Type B pancreatic cell (in vitro differentiated cells): ENCODE data around the gene EIF4E3. TPM values are rescaled to one million over a fixed set of nuclear protein-coding genes. Genes with fewer than 3 reads are reported as not detected.

Experiments
- DNase-seq: peaks from one replicate; pipeline ENCODE4 v3.0.0; 2021; ENCODE audit warnings: mixed read lengths; ENCODE audit not compliant: unreplicated experiment; ENCODE audit errors: extremely low spot score
- H3K27ac Mint-ChIP-seq: 2 replicates; pipeline ENCODE4 v1.8.0; 2021; ENCODE audit warnings: mild to moderate bottlenecking, mixed read lengths
- H3K27me3 Mint-ChIP-seq: 2 replicates; pipeline ENCODE4 v1.8.0; 2021; ENCODE audit warnings: mixed read lengths
- H3K36me3 Mint-ChIP-seq: 2 replicates; pipeline ENCODE4 v1.8.0; 2021; ENCODE audit warnings: mixed read lengths
- H3K4me1 Mint-ChIP-seq: one replicate; pipeline ENCODE4 v1.8.0; 2021; ENCODE audit warnings: mixed read lengths; ENCODE audit not compliant: unreplicated experiment
- H3K4me3 Mint-ChIP-seq: 2 replicates; pipeline ENCODE4 v1.8.0; 2021; ENCODE audit warnings: mild to moderate bottlenecking, mixed read lengths
- H3K9me3 Mint-ChIP-seq: 2 replicates; pipeline ENCODE4 v1.8.0; 2021; ENCODE audit warnings: mixed read lengths
- total RNA-seq: library from RNA; stranded (reverse); gene quantifications from 2 replicates; pipeline ENCODE4 v1.2.1, GENCODE V29; 2021; ENCODE audit warnings: low replicate concordance
- TF ChIP-seq, protein P1 (sequence below): fragments of 200-600 bp; sonication (generic); conservative IDR thresholded peaks from 2 replicates; pipeline ENCODE4 v1.5.0; 2021; ENCODE audit warnings: antibody characterized with exemption, mild to moderate bottlenecking

Gene EIF4E3
- total RNA-seq, 1 donor from 2014 or later, result 16.2 TPM

DNA sequence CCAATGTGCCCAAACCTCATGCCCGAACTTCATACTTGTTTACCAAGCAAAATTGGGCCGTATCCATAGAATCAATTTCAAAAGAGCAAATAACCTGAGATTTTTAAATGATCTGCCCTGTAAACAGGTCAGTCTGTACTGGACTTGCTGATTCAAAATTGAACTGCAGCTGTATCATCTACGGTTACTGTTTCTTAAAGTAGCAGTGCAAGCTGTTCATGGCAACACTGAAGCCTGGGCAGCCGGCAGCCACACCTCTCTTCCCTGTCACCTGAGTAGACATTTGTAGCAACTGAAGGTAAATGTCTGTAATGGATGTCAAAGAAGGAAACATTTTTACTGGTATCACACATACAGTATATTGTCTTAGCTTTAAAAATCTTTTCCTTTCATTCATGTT is 10.6 kb downstream of the EIF4E3 start:
- peaks cover 7% of the 10 kb centered on the region for H3K36me3 Mint-ChIP-seq
- no peaks in the 10 kb centered on the region for H3K27me3 Mint-ChIP-seq
- H3K27ac Mint-ChIP-seq, result no peak overlapping the region
- H3K9me3 Mint-ChIP-seq, result no peaks in the 10 kb centered on the region
- TF ChIP-seq, protein P1, sequence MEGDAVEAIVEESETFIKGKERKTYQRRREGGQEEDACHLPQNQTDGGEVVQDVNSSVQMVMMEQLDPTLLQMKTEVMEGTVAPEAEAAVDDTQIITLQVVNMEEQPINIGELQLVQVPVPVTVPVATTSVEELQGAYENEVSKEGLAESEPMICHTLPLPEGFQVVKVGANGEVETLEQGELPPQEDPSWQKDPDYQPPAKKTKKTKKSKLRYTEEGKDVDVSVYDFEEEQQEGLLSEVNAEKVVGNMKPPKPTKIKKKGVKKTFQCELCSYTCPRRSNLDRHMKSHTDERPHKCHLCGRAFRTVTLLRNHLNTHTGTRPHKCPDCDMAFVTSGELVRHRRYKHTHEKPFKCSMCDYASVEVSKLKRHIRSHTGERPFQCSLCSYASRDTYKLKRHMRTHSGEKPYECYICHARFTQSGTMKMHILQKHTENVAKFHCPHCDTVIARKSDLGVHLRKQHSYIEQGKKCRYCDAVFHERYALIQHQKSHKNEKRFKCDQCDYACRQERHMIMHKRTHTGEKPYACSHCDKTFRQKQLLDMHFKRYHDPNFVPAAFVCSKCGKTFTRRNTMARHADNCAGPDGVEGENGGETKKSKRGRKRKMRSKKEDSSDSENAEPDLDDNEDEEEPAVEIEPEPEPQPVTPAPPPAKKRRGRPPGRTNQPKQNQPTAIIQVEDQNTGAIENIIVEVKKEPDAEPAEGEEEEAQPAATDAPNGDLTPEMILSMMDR, result no peak
- no peak overlapping the region for H3K4me3 Mint-ChIP-seq
- no peak for DNase-seq
- peaks cover 6% of the 10 kb centered on the region for H3K4me1 Mint-ChIP-seq

GRCh38 chr3:71713041-71713440 is 12.2 kb downstream of the EIF4E3 start:
- peaks cover 6% of the 10 kb centered on the region for H3K4me1 Mint-ChIP-seq
- no peaks in the 10 kb centered on the region for H3K36me3 Mint-ChIP-seq
- no peak overlapping the region for H3K4me3 Mint-ChIP-seq
- no peak for DNase-seq
- no peaks in the 10 kb centered on the region for H3K27me3 Mint-ChIP-seq
- TF ChIP-seq, protein P1, result no peak
- no peak overlapping the region for H3K27ac Mint-ChIP-seq
- H3K9me3 Mint-ChIP-seq, result no peaks in the 10 kb centered on the region

DNA sequence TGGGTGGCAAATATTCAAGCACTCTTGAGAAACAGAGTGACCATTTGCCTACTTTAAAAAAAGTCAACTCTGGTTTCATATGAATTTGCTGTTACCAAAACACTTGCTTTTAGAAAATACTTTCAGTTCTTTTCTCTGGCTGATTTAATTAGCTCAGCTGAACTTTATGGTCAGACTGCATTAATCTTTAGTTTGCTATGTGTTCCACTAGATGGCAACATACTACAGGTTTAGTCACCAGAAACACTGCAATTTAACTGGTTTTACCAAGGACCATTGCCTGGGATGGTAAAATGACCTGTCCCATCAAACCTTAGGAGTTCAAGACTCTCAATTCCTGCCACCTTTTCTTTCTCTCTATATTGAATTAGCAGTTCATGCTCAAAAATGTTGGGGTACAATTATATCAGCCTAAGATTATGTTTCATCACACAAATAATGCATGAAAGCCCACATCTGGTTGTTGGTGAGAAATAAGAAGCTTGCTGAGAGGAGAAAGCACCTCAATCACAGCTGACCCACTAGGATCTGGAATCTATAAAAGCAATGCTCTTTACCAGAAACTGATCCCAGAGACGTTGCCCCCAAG is 14.2 kb downstream of the EIF4E3 start:
- Mint-ChIP-seq H3K36me3 (peaks cover 4% of the 10 kb centered on the region), H3K4me1 (peaks cover 18% of the 10 kb centered on the region), H3K4me3 (no peak overlapping the region), H3K9me3 (no peaks in the 10 kb centered on the region), H3K27me3 (no peaks in the 10 kb centered on the region), H3K27ac (no peak overlapping the region)
- DNase-seq, result no peak
- TF ChIP-seq, protein P1, result peak; percentile 89

DNA sequence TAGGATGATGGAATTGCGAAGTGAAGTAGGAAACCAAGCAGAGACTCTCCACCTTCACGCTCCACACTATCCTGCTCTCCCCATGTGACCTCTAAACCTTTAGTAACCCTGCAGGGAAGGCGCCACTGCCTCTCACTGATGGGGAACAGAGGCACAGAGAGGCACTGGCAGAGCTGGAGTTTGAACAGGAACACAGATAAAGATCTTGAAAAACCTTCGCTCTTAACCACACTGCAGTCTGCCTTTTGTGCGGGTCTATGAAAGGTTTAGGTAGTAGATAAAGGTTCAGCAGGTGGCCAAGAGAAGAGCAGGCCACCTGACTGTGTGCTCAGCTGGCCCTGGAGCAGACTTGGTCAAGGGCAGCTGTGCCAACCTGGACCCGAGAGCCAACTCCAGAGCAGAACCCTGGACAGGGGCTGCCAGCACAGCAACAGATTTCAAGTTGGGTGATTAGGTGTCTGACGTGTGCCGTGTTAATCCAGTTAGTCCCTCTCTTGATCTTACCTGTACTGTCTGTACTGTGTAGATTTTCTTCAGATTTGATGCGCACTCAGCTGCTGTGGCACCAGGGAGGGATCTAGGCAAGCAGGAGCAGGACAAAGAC is 15.2 kb downstream of the EIF4E3 start:
- Mint-ChIP-seq H3K4me3 (no peak overlapping the region), H3K27me3 (no peaks in the 10 kb centered on the region), H3K36me3 (peaks cover 8% of the 10 kb centered on the region)

GRCh38 chr3:71708476-71709105 is 16.6 kb downstream of the EIF4E3 start:
- no peak for DNase-seq
- Mint-ChIP-seq H3K4me3 (no peak overlapping the region), H3K9me3 (peaks cover 5% of the 10 kb centered on the region), H3K4me1 (peaks cover 38% of the 10 kb centered on the region), H3K36me3 (peaks cover 12% of the 10 kb centered on the region), H3K27ac (no peak overlapping the region), H3K27me3 (no peaks in the 10 kb centered on the region)
- TF ChIP-seq, protein P1, result no peak

More for the DNA sequence above, 15.2 kb downstream of the EIF4E3 start:
- no peak overlapping the region for H3K27ac Mint-ChIP-seq
- peaks cover 27% of the 10 kb centered on the region for H3K4me1 Mint-ChIP-seq
- TF ChIP-seq, protein P1, result no peak
- no peaks in the 10 kb centered on the region for H3K9me3 Mint-ChIP-seq
- DNase-seq, result no peak
